ENCODE measurements around the gene AMOT.

DNA sequence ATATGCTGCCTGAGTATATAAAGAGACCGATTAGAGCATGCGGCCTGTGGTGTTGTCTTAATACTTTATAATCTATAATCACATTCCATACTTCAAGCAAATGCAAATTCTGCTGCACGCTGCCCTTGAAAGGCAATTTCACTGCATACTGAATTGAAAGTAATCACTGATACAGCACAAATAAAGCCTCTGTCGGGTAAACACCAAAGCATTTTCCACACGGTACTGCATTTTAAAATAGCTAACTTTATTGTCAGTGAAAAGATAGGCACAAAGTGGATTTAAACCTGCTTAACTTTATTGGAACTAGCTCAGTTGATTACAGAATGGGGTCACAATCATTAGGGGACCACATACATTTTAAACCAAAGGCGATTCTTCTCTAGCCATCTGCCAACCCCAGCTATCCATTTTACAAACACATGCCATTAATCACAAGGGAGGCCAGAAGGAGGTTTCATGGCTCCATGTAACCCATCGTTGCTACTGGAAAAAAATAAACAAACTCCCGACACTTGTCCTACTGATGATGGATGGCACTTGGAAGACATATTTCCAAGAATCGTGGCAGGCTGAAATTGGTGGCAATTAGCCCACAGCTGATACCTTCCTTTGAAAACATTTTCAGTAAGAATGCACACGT, 65.9 kb downstream of the AMOT start:
- TF ChIP-seq POLR2A (IDR thresholded peaks at IDR 0.05; ENCODE audit: low read length): no peak
- TF ChIP-seq GATA1 (IDR thresholded peaks at IDR 0.05; ENCODE audit: low read depth, low read length): no peak
